MCF 10A (cell line): ENCODE results near the gene WDR18. TPM values are rescaled to one million over a fixed set of nuclear protein-coding genes. Genes with fewer than 3 reads are reported as not detected.

Experiments used
- BruUV-seq: library from RNA; stranded (reverse); fragments of 400-500 nt; replicated peaks from 2 replicates; lab custom pipeline; 2021; lab: Mats Ljungman, UMichigan
- CTCF ChIA-PET: fragments of 300-600 bp; sonication (Branson Sonifier 250); formaldehyde crosslinking; extraction: SDS; loops from one replicate; lab custom pipeline; 2021; ENCODE audit warnings: antibody characterized with exemption, inconsistent platforms; lab: Yijun Ruan, JAX
- POLR2A ChIA-PET: fragments of 300-600, 350-650 bp; sonication (Branson Sonifier 250); formaldehyde crosslinking; extraction: SDS; loops from one replicate; lab custom pipeline; 2020; ENCODE audit warnings: antibody characterized with exemption, inconsistent platforms; lab: Yijun Ruan, JAX
- DNase-seq: peaks from one replicate; pipeline ENCODE4 v3.0.0-alpha.2; 2018; ENCODE audit not compliant: unreplicated experiment
- H3K27ac Mint-ChIP-seq: one replicate; pipeline ENCODE4 v1.8.0; 2022; ENCODE audit warnings: mild to moderate bottlenecking, low read depth, mixed read lengths; ENCODE audit not compliant: unreplicated experiment
- H3K27me3 Mint-ChIP-seq: one replicate; pipeline ENCODE4 v1.8.0; 2022; ENCODE audit warnings: mixed read lengths; ENCODE audit not compliant: insufficient read depth, unreplicated experiment
- H3K36me3 Mint-ChIP-seq: one replicate; pipeline ENCODE4 v1.8.0; 2022; ENCODE audit warnings: mild to moderate bottlenecking, moderate library complexity, mixed read lengths; ENCODE audit not compliant: insufficient read depth, unreplicated experiment
- H3K4me1 Mint-ChIP-seq: one replicate; pipeline ENCODE4 v1.8.0; 2022; ENCODE audit warnings: mixed read lengths; ENCODE audit not compliant: insufficient read depth, unreplicated experiment
- H3K4me3 Mint-ChIP-seq: one replicate; pipeline ENCODE4 v1.8.0; 2022; ENCODE audit warnings: mild to moderate bottlenecking, moderate library complexity, mixed read lengths; ENCODE audit not compliant: unreplicated experiment
- H3K9me3 Mint-ChIP-seq: one replicate; pipeline ENCODE4 v1.8.0; 2022; ENCODE audit warnings: mixed read lengths; ENCODE audit not compliant: unreplicated experiment
- intact Hi-C: fragments of 100-400 bp; cut with micrococcal nuclease; formaldehyde crosslinking; loops from 2 replicates; pipeline ENCODE4 v1.14.1; 2022
- total RNA-seq: library from RNA; stranded (reverse); gene quantifications from 2 replicates; pipeline ENCODE4 v1.2.3, GENCODE V29; 2022
- TF ChIP-seq, protein P1 (sequence below): fragments of 200-600 bp; IDR thresholded peaks from one replicate; pipeline ENCODE4 v1.8.0; 2022; ENCODE audit warnings: antibody characterized with exemption, mild to moderate bottlenecking; ENCODE audit not compliant: unreplicated experiment

The WDR18 gene
- total RNA-seq, 1 experiment from 2014 or later: 96.7 TPM

DNA sequence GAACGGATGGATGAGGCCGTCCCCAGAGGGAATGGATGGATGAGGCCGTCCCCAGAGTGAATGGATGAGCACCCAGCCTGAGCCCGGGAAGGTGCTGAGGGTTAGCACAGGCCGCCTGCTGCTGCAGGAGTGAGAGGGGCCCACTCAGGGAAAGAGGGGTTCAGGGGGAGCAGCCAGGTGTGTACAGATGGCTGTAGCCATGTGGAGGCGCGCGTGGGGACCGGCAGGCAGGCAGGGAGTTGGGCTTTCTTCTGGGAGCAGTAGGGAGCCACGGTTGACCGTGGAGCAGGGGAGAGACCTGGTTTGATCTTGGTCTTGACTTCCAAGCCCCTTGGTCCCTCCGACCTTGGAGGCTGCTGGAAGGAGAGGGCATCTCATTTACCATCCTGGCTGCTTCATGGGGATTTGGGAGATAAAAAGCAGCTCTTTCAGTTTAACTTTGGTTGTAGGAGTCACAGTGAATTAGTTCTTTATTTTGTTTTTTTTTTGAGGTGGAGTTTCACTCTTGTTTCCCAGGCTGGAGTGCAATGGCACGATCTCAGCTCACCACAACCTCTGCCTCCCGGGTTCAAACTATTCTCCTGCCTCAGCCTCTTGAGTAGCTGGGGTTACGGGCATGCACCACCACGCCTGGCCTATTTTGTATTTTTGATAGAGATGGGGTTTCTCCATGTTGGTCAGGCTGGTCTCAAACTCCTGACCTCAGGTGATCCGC lies 33.6 kb upstream of the WDR18 start:
- ChIA-PET CTCF (no interaction called here), POLR2A (no interaction called here)
- Mint-ChIP-seq H3K36me3 (peaks cover 5% of the 10 kb centered on the region), H3K27me3 (no peaks in the 10 kb centered on the region), H3K9me3 (no peaks in the 10 kb centered on the region), H3K27ac (no peak overlapping the region), H3K4me1 (no peaks in the 10 kb centered on the region), H3K4me3 (no peak overlapping the region)
- no peak for DNase-seq
- intact Hi-C loops: no loop called here
- TF ChIP-seq, protein P1, sequence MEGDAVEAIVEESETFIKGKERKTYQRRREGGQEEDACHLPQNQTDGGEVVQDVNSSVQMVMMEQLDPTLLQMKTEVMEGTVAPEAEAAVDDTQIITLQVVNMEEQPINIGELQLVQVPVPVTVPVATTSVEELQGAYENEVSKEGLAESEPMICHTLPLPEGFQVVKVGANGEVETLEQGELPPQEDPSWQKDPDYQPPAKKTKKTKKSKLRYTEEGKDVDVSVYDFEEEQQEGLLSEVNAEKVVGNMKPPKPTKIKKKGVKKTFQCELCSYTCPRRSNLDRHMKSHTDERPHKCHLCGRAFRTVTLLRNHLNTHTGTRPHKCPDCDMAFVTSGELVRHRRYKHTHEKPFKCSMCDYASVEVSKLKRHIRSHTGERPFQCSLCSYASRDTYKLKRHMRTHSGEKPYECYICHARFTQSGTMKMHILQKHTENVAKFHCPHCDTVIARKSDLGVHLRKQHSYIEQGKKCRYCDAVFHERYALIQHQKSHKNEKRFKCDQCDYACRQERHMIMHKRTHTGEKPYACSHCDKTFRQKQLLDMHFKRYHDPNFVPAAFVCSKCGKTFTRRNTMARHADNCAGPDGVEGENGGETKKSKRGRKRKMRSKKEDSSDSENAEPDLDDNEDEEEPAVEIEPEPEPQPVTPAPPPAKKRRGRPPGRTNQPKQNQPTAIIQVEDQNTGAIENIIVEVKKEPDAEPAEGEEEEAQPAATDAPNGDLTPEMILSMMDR: no peak
- BruUV-seq: no TSS peak

GRCh38 chr19:952049-952679 lies 32.0 kb upstream of the WDR18 start:
- H3K36me3 Mint-ChIP-seq: no peaks in the 10 kb centered on the region

DNA sequence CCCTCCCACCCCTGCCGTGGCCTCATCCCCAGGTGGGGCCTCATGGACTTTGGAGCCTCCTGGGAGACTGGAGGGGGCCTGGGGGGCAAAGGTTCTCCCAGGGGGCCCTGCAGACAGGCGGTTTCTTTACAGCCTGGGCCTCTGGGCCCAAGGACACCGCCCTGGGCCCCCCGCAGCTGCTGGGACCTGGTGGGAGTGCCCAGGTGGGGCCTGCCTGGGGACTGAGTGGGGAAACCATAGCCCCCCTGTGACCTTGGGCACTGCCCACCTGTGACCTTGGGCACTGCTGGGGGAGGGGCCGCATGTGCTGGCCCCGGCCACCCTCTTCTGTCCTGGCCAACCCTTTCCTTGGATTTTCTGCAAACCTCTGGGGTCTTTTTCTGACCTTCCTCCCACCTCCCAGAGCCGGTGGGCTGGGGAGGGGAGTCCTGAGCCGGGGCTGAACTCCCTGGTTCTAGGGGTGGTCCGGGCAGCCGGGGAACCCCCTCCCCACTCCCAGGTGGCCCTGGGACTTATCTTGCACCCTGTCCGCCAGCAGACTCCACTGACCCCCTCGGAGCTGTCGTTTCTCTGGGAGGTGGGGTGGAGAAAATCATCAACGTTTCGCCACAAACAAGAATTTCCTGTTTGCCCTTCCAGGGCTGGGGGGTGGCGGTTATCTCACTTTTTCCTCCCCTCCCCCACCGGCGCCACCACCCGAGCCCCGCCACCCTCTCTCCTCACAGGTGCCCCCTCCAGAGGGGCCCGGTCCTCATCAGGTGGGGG lies 31.3 kb upstream of the WDR18 start:
- no peaks in the 10 kb centered on the region for H3K9me3 Mint-ChIP-seq
- BruUV-seq: no TSS peak
- no peak overlapping the region for H3K4me3 Mint-ChIP-seq
- no peak for DNase-seq
- no peaks in the 10 kb centered on the region for H3K4me1 Mint-ChIP-seq
- intact Hi-C loops: no loop called here
- H3K27me3 Mint-ChIP-seq: no peaks in the 10 kb centered on the region
- no peaks in the 10 kb centered on the region for H3K36me3 Mint-ChIP-seq
- CTCF ChIA-PET: no interaction called here
- POLR2A ChIA-PET: no interaction called here
- no peak overlapping the region for H3K27ac Mint-ChIP-seq
- TF ChIP-seq, protein P1: no peak

More at GRCh38 chr19:952049-952679, 32.0 kb upstream of the WDR18 start:
- H3K27ac Mint-ChIP-seq: no peak overlapping the region
- TF ChIP-seq, protein P1: no peak
- no peak overlapping the region for H3K4me3 Mint-ChIP-seq
- no peaks in the 10 kb centered on the region for H3K27me3 Mint-ChIP-seq
- POLR2A ChIA-PET: interaction anchor here (0.7 kb wide), 1 partner anchor 89 kb away, joined by 3 read pairs; no protein-coding TSS in a partner anchor
- no TSS peak for BruUV-seq
- CTCF ChIA-PET: no interaction called here
- H3K4me1 Mint-ChIP-seq: no peaks in the 10 kb centered on the region
- no peak for DNase-seq
- H3K9me3 Mint-ChIP-seq: no peaks in the 10 kb centered on the region
- intact Hi-C loops: no loop called here
